ENCODE measurements around the gene SGO2.

SGO2 gene

GRCh38 chr2:200600549-200601225, 74.7 kb downstream of the SGO2 start (continued):
- no peak for TF ChIP-seq ZNF449 (tag by site-specific recombination; IDR thresholded peaks at IDR 0.05)
- no peak for TF ChIP-seq ZNF423 (tag by site-specific recombination; IDR thresholded peaks at IDR 0.05)
- no peak for TF ChIP-seq ZNF777 (tag by site-specific recombination; IDR thresholded peaks at IDR 0.05; ENCODE audit: borderline replicate concordance)
- TF ChIP-seq ZNF518A (tag by site-specific recombination; conservative IDR thresholded peaks at IDR 0.05; ENCODE audit: low read depth): no peak; the same call in 1 of the 2 replicates
- no peak for TF ChIP-seq ZNF433 (tag by site-specific recombination; IDR thresholded peaks at IDR 0.05; ENCODE audit: low read depth)
- peak; percentile 41; the same call in 1 of the 2 replicates for TF ChIP-seq KLF16 (tag by site-specific recombination; IDR thresholded peaks at IDR 0.05)
- no peak for TF ChIP-seq CTCF (tag by site-specific recombination; IDR thresholded peaks at IDR 0.05)
- TF ChIP-seq ZNF133 (tag by site-specific recombination; IDR thresholded peaks at IDR 0.05): no peak
- TF ChIP-seq SP2 (tag by site-specific recombination; IDR thresholded peaks at IDR 0.05): no peak
- TF ChIP-seq ZNF792 (tag by site-specific recombination; IDR thresholded peaks at IDR 0.05): no peak
- TF ChIP-seq ELK4 (IDR thresholded peaks at IDR 0.05; ENCODE audit: borderline replicate concordance, low read depth, low read length): no peak
- TF ChIP-seq EGR2 (tag by site-specific recombination; IDR thresholded peaks at IDR 0.05; ENCODE audit: low read depth): no peak
- TF ChIP-seq WT1 (tag by site-specific recombination; IDR thresholded peaks at IDR 0.05): 0 out of 2 replicates have a peak, but pooled peaks have one; percentile 16
- peak; percentile 18 for TF ChIP-seq ZNF510 (tag by site-specific recombination; IDR thresholded peaks at IDR 0.05; ENCODE audit: insufficient replicate concordance)
- TF ChIP-seq ZNF585B (tag by site-specific recombination; IDR thresholded peaks at IDR 0.05): no peak
- peak; percentile 35; the same call in 1 of the 2 replicates for TF ChIP-seq ZNF76 (tag by site-specific recombination; IDR thresholded peaks at IDR 0.05; ENCODE audit: borderline replicate concordance, low read depth)
- TF ChIP-seq ZNF692 (tag by site-specific recombination; IDR thresholded peaks at IDR 0.05): peak; percentile 95
- TF ChIP-seq HOXD13 (CRISPR knock-in tag; IDR thresholded peaks at IDR 0.05; ENCODE audit: borderline replicate concordance): no peak
- TF ChIP-seq ZNF26 (tag by site-specific recombination; IDR thresholded peaks at IDR 0.05): no peak
- no peak for TF ChIP-seq PRDM2 (tag by site-specific recombination; IDR thresholded peaks at IDR 0.05; ENCODE audit: borderline replicate concordance)
